MCF 10A (cell line): ENCODE data around the gene SLC30A4. TPM values are rescaled to one million over a fixed set of nuclear protein-coding genes. Genes with fewer than 3 reads are reported as not detected.

ENCODE experiments used
- Bru-seq: library from RNA; stranded (reverse); fragments of 400-500 nt; gene quantifications from one replicate; lab custom pipeline; 2021; lab: Mats Ljungman, UMichigan
- BruChase-seq, 2 experiments: library from RNA; stranded (reverse); fragments of 400-500 nt; gene quantifications; one replicate each; lab custom pipeline; 2021; lab: Mats Ljungman, UMichigan
- BruUV-seq: library from RNA; stranded (reverse); fragments of 400-500 nt; replicated peaks from 2 replicates; lab custom pipeline; 2021; lab: Mats Ljungman, UMichigan
- CTCF ChIA-PET: fragments of 300-600 bp; sonication (Branson Sonifier 250); formaldehyde crosslinking; extraction: SDS; loops from one replicate; lab custom pipeline; 2021; ENCODE audit warnings: antibody characterized with exemption, inconsistent platforms; lab: Yijun Ruan, JAX
- POLR2A ChIA-PET: fragments of 300-600, 350-650 bp; sonication (Branson Sonifier 250); formaldehyde crosslinking; extraction: SDS; loops from one replicate; lab custom pipeline; 2020; ENCODE audit warnings: antibody characterized with exemption, inconsistent platforms; lab: Yijun Ruan, JAX
- DNase-seq: peaks from one replicate; pipeline ENCODE4 v3.0.0-alpha.2; 2018; ENCODE audit not compliant: unreplicated experiment
- H3K27ac Mint-ChIP-seq: one replicate; pipeline ENCODE4 v1.8.0; 2022; ENCODE audit warnings: mild to moderate bottlenecking, low read depth, mixed read lengths; ENCODE audit not compliant: unreplicated experiment
- H3K27me3 Mint-ChIP-seq: one replicate; pipeline ENCODE4 v1.8.0; 2022; ENCODE audit warnings: mixed read lengths; ENCODE audit not compliant: insufficient read depth, unreplicated experiment
- H3K36me3 Mint-ChIP-seq: one replicate; pipeline ENCODE4 v1.8.0; 2022; ENCODE audit warnings: mild to moderate bottlenecking, moderate library complexity, mixed read lengths; ENCODE audit not compliant: insufficient read depth, unreplicated experiment
- H3K4me1 Mint-ChIP-seq: one replicate; pipeline ENCODE4 v1.8.0; 2022; ENCODE audit warnings: mixed read lengths; ENCODE audit not compliant: insufficient read depth, unreplicated experiment
- H3K4me3 Mint-ChIP-seq: one replicate; pipeline ENCODE4 v1.8.0; 2022; ENCODE audit warnings: mild to moderate bottlenecking, moderate library complexity, mixed read lengths; ENCODE audit not compliant: unreplicated experiment
- H3K9me3 Mint-ChIP-seq: one replicate; pipeline ENCODE4 v1.8.0; 2022; ENCODE audit warnings: mixed read lengths; ENCODE audit not compliant: unreplicated experiment
- intact Hi-C: fragments of 100-400 bp; cut with micrococcal nuclease; formaldehyde crosslinking; loops from 2 replicates; pipeline ENCODE4 v1.14.1; 2022
- long read RNA-seq: library from polyadenylated mRNA; stranded (forward); transcript quantifications from one replicate; pipeline ENCODE4 v2.0.0, GENCODE V29; 2022
- total RNA-seq: library from RNA; stranded (reverse); gene quantifications from 2 replicates; pipeline ENCODE4 v1.2.3, GENCODE V29; 2022
- TF ChIP-seq, protein P1 (sequence below): fragments of 200-600 bp; IDR thresholded peaks from one replicate; pipeline ENCODE4 v1.8.0; 2022; ENCODE audit warnings: antibody characterized with exemption, mild to moderate bottlenecking; ENCODE audit not compliant: unreplicated experiment

SLC30A4 gene, protein sequence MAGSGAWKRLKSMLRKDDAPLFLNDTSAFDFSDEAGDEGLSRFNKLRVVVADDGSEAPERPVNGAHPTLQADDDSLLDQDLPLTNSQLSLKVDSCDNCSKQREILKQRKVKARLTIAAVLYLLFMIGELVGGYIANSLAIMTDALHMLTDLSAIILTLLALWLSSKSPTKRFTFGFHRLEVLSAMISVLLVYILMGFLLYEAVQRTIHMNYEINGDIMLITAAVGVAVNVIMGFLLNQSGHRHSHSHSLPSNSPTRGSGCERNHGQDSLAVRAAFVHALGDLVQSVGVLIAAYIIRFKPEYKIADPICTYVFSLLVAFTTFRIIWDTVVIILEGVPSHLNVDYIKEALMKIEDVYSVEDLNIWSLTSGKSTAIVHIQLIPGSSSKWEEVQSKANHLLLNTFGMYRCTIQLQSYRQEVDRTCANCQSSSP
- 3.4 and 3.8 TPM in 2 replicates for total RNA-seq
- percentile 41 among the genes with signal in this experiment for Bru-seq, nascent RNA
- BruChase-seq, experiment 1, labeled RNA remaining after a 6-hour chase = percentile 68 among the genes with signal in this experiment
- BruChase-seq, experiment 2, labeled RNA remaining after a 2-hour chase = percentile 52 among the genes with signal in this experiment
- long read RNA-seq, partial matches to known transcripts = 0 of 1 reads
- long read RNA-seq, other reads (novel, unspliced or antisense) = 0 of 1 reads

DNA sequence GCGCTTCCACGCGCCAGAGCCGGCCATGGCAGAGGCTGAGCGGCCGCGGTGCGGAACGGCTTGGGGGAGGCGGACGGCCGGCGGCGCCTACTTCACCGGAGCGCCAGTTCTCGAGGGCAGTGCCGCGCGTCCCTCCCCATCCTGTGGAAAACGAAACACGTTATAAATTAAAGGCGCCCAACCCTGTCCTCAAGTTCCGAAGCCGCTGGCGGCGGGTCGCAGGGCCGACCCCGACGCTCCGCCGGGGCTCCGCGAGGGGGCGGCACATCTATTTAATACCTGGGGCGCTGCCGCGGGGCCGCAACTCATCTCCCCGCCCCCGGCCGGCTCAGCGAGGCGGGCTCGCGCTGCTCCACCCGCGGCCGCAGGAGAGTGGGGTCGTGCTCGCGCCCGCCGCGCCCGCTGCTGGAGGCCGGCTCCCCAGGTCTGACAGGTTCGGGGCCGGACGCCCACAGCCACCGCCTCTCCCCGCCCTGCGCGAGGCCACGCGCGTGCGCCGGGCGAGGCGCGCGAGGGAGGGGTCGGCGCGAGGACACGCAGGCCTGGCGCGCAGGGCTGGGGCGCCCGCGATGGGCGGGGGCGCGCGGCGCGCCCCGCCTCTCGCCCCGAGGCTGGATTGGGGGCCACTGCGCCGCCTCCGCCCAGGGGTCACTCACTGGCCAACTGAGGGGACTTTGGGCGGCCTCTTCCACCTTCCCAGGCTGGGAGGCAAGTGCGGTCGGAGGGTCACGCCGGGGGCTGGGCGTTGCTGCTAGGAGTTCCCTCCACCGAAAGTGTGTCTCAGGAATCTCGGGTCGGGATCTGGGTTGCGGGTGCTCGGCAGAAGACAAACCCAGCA lies at the start of gene SLC30A4:
Gene SLC30A4, minus strand, starts transcription at position 428 of the 838 bp plus-strand sequence. Its CDS starts 401 bp downstream, at position 27.
- no peaks in the 10 kb centered on the region for H3K36me3 Mint-ChIP-seq
- CTCF ChIA-PET = interaction anchor here (1.1 to 1.9 kb wide), 3 partner anchors 64 to 91 kb away, joined by 3 to 5 read pairs (median 4); partner anchors contain the start of gene BLOC1S6
- TF ChIP-seq, protein P1, sequence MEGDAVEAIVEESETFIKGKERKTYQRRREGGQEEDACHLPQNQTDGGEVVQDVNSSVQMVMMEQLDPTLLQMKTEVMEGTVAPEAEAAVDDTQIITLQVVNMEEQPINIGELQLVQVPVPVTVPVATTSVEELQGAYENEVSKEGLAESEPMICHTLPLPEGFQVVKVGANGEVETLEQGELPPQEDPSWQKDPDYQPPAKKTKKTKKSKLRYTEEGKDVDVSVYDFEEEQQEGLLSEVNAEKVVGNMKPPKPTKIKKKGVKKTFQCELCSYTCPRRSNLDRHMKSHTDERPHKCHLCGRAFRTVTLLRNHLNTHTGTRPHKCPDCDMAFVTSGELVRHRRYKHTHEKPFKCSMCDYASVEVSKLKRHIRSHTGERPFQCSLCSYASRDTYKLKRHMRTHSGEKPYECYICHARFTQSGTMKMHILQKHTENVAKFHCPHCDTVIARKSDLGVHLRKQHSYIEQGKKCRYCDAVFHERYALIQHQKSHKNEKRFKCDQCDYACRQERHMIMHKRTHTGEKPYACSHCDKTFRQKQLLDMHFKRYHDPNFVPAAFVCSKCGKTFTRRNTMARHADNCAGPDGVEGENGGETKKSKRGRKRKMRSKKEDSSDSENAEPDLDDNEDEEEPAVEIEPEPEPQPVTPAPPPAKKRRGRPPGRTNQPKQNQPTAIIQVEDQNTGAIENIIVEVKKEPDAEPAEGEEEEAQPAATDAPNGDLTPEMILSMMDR = peak; percentile 26
- BruUV-seq = no TSS peak
- H3K27me3 Mint-ChIP-seq = no peaks in the 10 kb centered on the region
- intact Hi-C loops = loop anchor here (1.0 to 2.0 kb wide), 3 partner anchors 64 to 89 kb away; partner anchors contain the start of gene BLOC1S6
- peak within 1 kb of the TSS; percentile 89 for H3K4me3 Mint-ChIP-seq
- peaks cover 15% of the 10 kb centered on the region for H3K4me1 Mint-ChIP-seq
- no peaks in the 10 kb centered on the region for H3K9me3 Mint-ChIP-seq
- peak; percentile 37 for DNase-seq
- peak within 1 kb of the TSS; percentile 19 for H3K27ac Mint-ChIP-seq
- POLR2A ChIA-PET = interaction anchor here (1.0 to 1.3 kb wide), 4 partner anchors 13 to 71 kb away, joined by 3 to 18 read pairs (median 3); partner anchors contain the start of gene BLOC1S6

DNA sequence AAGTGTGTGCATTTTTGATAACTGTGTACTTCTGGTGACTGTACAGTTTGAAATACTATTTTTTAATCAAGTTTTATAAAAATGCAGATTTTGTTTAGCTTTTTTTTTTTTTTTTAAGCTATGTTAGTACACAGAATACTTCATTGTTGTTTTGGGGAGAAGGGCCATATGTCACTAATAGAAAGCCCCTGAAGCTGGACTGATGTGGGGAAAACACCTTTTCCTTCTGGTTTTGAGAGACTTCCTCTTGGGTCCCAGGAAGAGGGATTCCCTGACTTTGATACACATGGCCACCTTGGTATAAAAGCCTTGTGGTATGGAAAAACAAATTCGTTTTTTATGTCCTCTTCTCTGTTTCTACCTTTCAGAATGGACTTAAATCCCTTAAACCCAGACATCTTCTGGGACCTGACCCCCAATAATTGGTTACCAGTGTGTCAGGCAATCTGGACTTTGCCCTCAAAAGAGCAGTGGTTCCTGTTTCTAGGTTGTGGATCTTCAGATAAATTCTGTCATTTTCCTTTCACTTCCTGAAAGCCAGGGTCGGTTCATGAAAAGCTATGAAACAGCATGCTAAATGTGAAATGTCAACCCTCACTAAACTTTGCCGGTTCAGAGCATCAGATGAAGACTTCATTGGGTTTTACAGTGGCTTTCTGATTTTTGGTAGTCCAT lies 33.5 kb upstream of the SLC30A4 start:
- intact Hi-C loops = no loop called here
- no peak for DNase-seq
- ChIA-PET POLR2A (no interaction called here), CTCF (interaction anchor here (0.6 to 1.0 kb wide), 3 partner anchors 23 to 235 kb away, joined by 3 read pairs; no protein-coding TSS in a partner anchor)
- Mint-ChIP-seq H3K4me3 (no peak overlapping the region), H3K9me3 (no peaks in the 10 kb centered on the region), H3K27me3 (peaks cover 13% of the 10 kb centered on the region), H3K36me3 (no peaks in the 10 kb centered on the region), H3K4me1 (no peaks in the 10 kb centered on the region), H3K27ac (no peak overlapping the region)
- TF ChIP-seq, protein P1 = no peak
- BruUV-seq = no TSS peak

DNA sequence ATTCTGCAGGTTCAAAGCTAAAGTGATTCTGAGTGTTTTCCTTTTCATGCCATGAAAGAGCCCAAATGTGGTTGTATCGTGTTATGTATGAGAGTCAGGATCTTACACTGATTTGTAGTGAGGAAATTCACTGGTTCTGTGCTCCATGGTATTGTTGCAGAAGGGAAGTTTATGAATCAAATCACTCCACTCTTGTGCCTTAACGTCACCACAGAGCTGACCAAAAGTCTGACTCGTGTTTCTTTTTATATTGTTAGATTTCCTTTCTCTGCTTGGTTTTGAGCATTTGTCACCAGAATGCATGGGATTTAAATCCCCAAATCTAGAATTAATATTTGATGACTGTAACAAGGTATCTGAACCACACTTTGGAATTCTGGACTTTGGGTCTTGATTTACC lies 29.1 kb upstream of the SLC30A4 start:
- Mint-ChIP-seq H3K9me3 (no peaks in the 10 kb centered on the region), H3K4me3 (no peak overlapping the region), H3K27me3 (no peaks in the 10 kb centered on the region), H3K4me1 (peaks cover 14% of the 10 kb centered on the region), H3K36me3 (no peaks in the 10 kb centered on the region), H3K27ac (no peak overlapping the region)
- TF ChIP-seq, protein P1 = no peak
- no peak for DNase-seq
- POLR2A ChIA-PET = interaction anchor here (0.5 to 1.4 kb wide), 2 partner anchors 36 to 89 kb away, joined by 3 to 4 read pairs; partner anchors contain the start of gene BLOC1S6
- no TSS peak for BruUV-seq
- intact Hi-C loops = no loop called here
- CTCF ChIA-PET = interaction anchor here (0.6 kb wide), 2 partner anchors 71 to 84 kb away, joined by 3 to 4 read pairs; no protein-coding TSS in a partner anchor
